Activated gamma-delta T cell treated with anti-CD3 and anti-CD28 coated beads, Interleukin-2, amount 50 U/mL, for 16 hours (primary cell): ENCODE results near the gene RAB39B.

Experiments
- DNase-seq: peaks from one replicate; pipeline ENCODE4 v3.0.0-alpha.2; 2020; ENCODE audit warnings: low read depth

Gene RAB39B

GRCh38 chrX:155215443-155216178 is 48.7 kb downstream of the RAB39B start:
- no peak for DNase-seq

- DNase-seq, result no peak
Observed at GRCh38 chrX:155213731-155214130, 50.6 kb downstream of the RAB39B start.

- DNase-seq, result no peak
Observed at GRCh38 chrX:155211208-155211607, 53.1 kb downstream of the RAB39B start.
